Ectodermal cell (in vitro differentiated cells): ENCODE results near the gene GALNT18.

Experiments
- H3K27ac ChIP-seq: 2 replicates; pipeline ENCODE4 v1.7.0; 2013; ENCODE audit warnings: mild to moderate bottlenecking, low read depth, low read length; ENCODE audit not compliant: insufficient read depth, poor library complexity, severe bottlenecking
- H3K27me3 ChIP-seq: 2 replicates; pipeline ENCODE4 v1.7.0; 2013; ENCODE audit warnings: mild to moderate bottlenecking, low read length; ENCODE audit not compliant: insufficient read depth, control insufficient read depth, poor library complexity, severe bottlenecking
- H3K36me3 ChIP-seq: one replicate; pipeline ENCODE4 v1.7.0; 2013; ENCODE audit warnings: low read length; ENCODE audit not compliant: control insufficient read depth, insufficient read depth
- H3K4me1 ChIP-seq: one replicate; pipeline ENCODE4 v1.7.0; 2013; ENCODE audit warnings: low read length; ENCODE audit not compliant: control insufficient read depth, insufficient read depth
- H3K4me3 ChIP-seq: 2 replicates; pipeline ENCODE4 v1.7.0; 2013; ENCODE audit warnings: low read depth, low read length, control low read depth; ENCODE audit not compliant: insufficient read depth
- H3K9me3 ChIP-seq: 2 replicates; pipeline ENCODE4 v1.7.0; 2013; ENCODE audit warnings: mild to moderate bottlenecking, low read length, moderate library complexity; ENCODE audit not compliant: control insufficient read depth
- WGBS, 2 experiments: methylation state at CpG; one replicate each; pipeline ENCODE4 v1.1.7; 2013; ENCODE audit warnings: missing lambda C conversion rate in 2 of 2; 5-methylcytosine and 5-hydroxymethylcytosine counted together

Gene GALNT18

GRCh38 chr11:11445441-11446185 lies 176.2 kb downstream of the GALNT18 start:
- H3K4me3 ChIP-seq = no peak overlapping the region
- WGBS, 2 experiments = 92 to 95% methylated on average over 13 of the region's 13 CpGs
- H3K27ac ChIP-seq = no peak overlapping the region
- no peaks in the 10 kb centered on the region for H3K27me3 ChIP-seq
- H3K9me3 ChIP-seq = no peaks in the 10 kb centered on the region
- H3K36me3 ChIP-seq = no peaks in the 10 kb centered on the region
- H3K4me1 ChIP-seq = peaks cover 5% of the 10 kb centered on the region

DNA sequence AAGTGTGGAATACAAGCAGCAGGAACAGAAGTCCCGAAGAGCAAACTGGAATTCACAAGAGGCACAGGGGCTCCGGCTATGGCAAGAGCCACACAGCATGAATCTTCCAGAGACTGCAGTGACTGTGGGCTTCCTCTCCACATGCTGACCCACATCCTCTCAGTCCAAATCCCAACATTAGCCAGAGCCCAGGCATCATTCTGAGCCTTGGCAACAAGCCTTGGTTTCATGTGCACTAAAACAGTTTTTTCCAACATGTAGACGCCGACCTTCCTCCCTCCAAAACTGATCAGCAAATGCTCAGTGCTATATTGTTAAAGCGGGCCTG lies 177.0 kb downstream of the GALNT18 start:
- Histone ChIP-seq H3K9me3 (no peaks in the 10 kb centered on the region), H3K4me3 (no peak overlapping the region), H3K4me1 (peaks cover 12% of the 10 kb centered on the region), H3K36me3 (no peaks in the 10 kb centered on the region), H3K27ac (no peak overlapping the region), H3K27me3 (no peaks in the 10 kb centered on the region)
- WGBS, 2 experiments = 84% methylated on average over 5 of the region's 5 CpGs

- H3K27me3 ChIP-seq = no peaks in the 10 kb centered on the region
- no peak overlapping the region for H3K27ac ChIP-seq
- 94% methylated on average over 13 of the region's 13 CpGs for WGBS, 2 experiments
- H3K36me3 ChIP-seq = no peaks in the 10 kb centered on the region
- no peaks in the 10 kb centered on the region for H3K9me3 ChIP-seq
- no peak overlapping the region for H3K4me3 ChIP-seq
- peaks cover 12% of the 10 kb centered on the region for H3K4me1 ChIP-seq
Observed at GRCh38 chr11:11444027-11444803, 177.6 kb downstream of the GALNT18 start.

DNA sequence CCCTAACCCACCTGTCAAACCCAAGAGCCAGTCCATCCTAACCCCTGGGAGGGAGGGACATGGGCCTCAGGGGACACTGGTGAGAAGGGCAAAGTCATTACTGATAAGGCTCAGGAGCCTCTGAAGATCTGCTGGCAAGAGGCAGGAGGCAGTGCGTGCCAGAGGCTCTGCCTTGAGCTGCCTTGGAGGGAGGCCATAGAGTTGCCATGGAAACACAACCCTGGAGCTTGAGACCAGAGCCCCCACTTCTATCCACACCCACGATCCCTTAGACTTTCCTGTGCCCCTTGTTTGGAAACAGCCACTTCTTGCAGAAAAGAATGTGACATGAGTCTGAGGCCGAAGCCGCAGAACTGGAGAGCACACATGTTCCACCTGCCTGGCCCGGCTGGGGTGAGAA lies 179.0 kb downstream of the GALNT18 start:
- Histone ChIP-seq H3K27ac (no peak overlapping the region), H3K4me1 (peaks cover 12% of the 10 kb centered on the region), H3K9me3 (no peaks in the 10 kb centered on the region), H3K27me3 (no peaks in the 10 kb centered on the region), H3K4me3 (no peak overlapping the region), H3K36me3 (no peaks in the 10 kb centered on the region)
- 92 to 95% methylated on average over 5 of the region's 5 CpGs for WGBS, 2 experiments

DNA sequence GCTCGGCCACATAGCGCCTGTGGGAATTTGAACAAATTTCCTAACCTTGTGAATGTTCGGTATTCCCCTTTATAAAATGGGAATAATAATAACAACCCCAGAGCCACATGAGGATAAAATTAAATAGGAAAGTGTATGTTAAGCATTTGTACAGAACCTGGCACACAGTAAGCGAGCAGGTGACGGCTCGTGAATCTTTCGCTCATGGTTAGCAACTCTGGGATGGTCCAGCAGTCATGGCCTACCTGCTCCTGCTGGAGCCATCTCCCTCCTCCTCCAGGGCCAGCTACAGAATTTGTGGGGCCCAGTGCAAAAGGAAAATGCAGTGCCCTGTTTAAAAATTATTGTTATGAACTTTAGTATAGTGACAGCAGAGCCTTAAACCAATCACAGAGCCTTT lies 180.3 kb downstream of the GALNT18 start:
- no peaks in the 10 kb centered on the region for H3K36me3 ChIP-seq
- H3K27ac ChIP-seq = no peak overlapping the region
- no peak overlapping the region for H3K4me3 ChIP-seq
- 96 to 98% methylated on average over 6 of the region's 7 CpGs for WGBS, 2 experiments
- H3K9me3 ChIP-seq = no peaks in the 10 kb centered on the region
- H3K4me1 ChIP-seq = peaks cover 15% of the 10 kb centered on the region
- no peaks in the 10 kb centered on the region for H3K27me3 ChIP-seq

- H3K27ac ChIP-seq = no peak overlapping the region
- no peaks in the 10 kb centered on the region for H3K9me3 ChIP-seq
- 100% methylated on average over 1 of the region's 1 CpG; no CpG with 5 or more reads in 1 of the 2 experiments for WGBS, 2 experiments
- peaks cover 16% of the 10 kb centered on the region for H3K4me1 ChIP-seq
- no peaks in the 10 kb centered on the region for H3K36me3 ChIP-seq
- H3K4me3 ChIP-seq = no peak overlapping the region
- H3K27me3 ChIP-seq = no peaks in the 10 kb centered on the region
Observed at GRCh38 chr11:11441091-11441490, 180.7 kb downstream of the GALNT18 start.

DNA sequence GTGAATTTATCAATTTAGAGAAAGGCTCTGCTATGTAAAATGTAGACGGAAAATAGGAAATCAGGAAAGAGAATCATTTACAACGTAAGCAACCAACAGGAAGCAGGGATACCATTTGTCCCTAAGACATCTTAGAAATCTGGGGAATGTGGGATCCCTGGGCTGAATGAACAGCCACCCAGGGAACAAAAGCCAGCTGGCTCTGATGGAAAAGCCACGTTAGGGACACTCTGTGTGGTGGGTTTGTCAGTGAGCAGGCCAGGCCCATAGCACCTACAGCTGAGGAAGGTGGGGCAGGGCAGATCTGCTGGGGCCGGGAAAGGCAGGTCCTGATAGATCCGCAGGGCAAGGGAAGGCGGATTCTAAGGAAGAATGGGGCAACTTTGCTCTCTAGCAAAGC lies 181.7 kb downstream of the GALNT18 start:
- Histone ChIP-seq H3K27ac (no peak overlapping the region), H3K27me3 (no peaks in the 10 kb centered on the region), H3K4me1 (peaks cover 21% of the 10 kb centered on the region), H3K36me3 (no peaks in the 10 kb centered on the region), H3K4me3 (no peak overlapping the region), H3K9me3 (no peaks in the 10 kb centered on the region)
- 68% methylated on average over 6 of the region's 6 CpGs for WGBS, 2 experiments

GRCh38 chr11:11439591-11439990 lies 182.2 kb downstream of the GALNT18 start:
- 93 to 95% methylated on average over 2 of the region's 2 CpGs for WGBS, 2 experiments
- no peaks in the 10 kb centered on the region for H3K27me3 ChIP-seq
- H3K4me3 ChIP-seq = no peak overlapping the region
- peaks cover 18% of the 10 kb centered on the region for H3K4me1 ChIP-seq
- no peak overlapping the region for H3K27ac ChIP-seq
- H3K9me3 ChIP-seq = no peaks in the 10 kb centered on the region
- no peaks in the 10 kb centered on the region for H3K36me3 ChIP-seq

DNA sequence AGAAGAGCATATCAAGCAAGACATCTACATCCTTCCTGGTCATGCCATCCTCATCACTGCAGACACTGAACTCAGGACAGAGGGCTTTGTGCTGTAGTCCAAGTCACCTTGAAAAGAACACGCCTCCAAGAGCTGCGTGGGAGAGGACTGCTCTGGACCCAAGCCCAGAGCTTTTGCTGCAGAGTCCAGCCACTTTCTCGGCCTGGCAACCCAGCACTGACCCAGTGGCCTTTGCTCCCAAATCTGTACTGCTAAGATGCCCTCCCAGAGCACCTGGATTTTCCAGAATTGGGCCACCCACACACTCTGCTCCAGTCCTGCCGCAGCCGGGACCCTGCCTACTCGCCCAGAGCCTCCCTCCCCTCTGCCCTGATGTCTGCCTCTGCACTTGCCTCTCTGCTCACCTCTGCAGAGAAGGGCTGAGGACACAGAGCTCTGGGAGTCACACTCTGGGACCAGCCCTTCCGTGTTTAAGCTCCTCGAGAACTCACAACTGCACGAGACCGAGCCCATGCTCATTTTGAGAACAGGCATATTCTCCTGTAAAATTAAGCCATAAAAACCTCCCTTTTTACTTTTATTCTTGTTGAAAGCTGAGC lies 185.0 kb downstream of the GALNT18 start:
- no peaks in the 10 kb centered on the region for H3K9me3 ChIP-seq
- H3K36me3 ChIP-seq = no peaks in the 10 kb centered on the region
- H3K27me3 ChIP-seq = no peaks in the 10 kb centered on the region
- no peak overlapping the region for H3K27ac ChIP-seq
- H3K4me1 ChIP-seq = peaks cover 17% of the 10 kb centered on the region
- no peak overlapping the region for H3K4me3 ChIP-seq
- 89 to 90% methylated on average over 10 of the region's 10 CpGs for WGBS, 2 experiments

- H3K4me3 ChIP-seq = no peak overlapping the region
- H3K36me3 ChIP-seq = no peaks in the 10 kb centered on the region
- H3K9me3 ChIP-seq = no peaks in the 10 kb centered on the region
- H3K4me1 ChIP-seq = peaks cover 16% of the 10 kb centered on the region
- 53 to 70% methylated on average over 11 to 12 of the region's 12 CpGs for WGBS, 2 experiments
- H3K27me3 ChIP-seq = no peaks in the 10 kb centered on the region
- no peak overlapping the region for H3K27ac ChIP-seq
Observed at GRCh38 chr11:11435635-11436034, 186.2 kb downstream of the GALNT18 start.
